ENCODE measurements around the gene SPDYE1.

Gene SPDYE1

DNA sequence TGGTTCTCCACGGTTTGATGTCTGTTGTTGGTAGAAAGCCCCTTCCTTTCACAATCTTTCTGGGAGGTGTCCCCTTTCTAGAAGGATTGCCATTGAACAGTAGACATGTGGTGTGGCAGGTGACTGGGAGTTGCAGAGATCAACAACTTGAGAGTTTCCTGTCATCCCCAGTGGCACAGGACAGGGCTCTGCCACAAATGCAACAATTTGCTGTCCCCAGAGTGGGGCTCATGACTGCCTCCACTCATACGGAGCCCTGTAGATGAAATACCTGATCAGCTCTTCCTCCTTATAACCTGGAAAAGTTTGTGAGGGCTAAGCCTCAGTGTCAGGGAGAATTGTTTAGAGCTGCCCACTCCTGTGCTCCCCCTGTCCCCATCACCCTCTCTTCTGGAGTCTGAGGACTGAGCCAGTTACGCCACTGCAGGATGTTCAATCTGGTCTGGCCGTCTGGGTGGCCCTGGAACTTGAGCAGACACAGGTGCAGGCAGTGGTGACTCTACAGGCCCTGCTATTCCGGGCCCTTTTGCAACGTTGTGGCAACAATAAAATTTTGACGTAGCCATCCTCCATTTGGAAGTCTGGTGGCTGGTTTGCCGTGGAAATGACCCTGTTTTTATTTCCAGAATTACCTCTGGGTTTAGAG lies 53.3 kb downstream of the SPDYE1 start:
- Histone ChIP-seq H3K4me3 (ENCODE audit: low read length in 2 of 2) (no peak overlapping the region), H4K8ac (ENCODE audit: low read depth, low read length) (no peak overlapping the region), H4K91ac (ENCODE audit: low read depth, low read length, poor library complexity) (no peak overlapping the region), H3K18ac (ENCODE audit: low read length) (no peak overlapping the region), H3K9ac (ENCODE audit: low read depth, low read length, poor library complexity) (no peak overlapping the region), H3K14ac (ENCODE audit: low read length) (no peak overlapping the region), H2AK5ac (ENCODE audit: low read depth, low read length) (no peak overlapping the region), H2BK12ac (ENCODE audit: low read length) (no peak overlapping the region), H3K4ac (ENCODE audit: low read length) (no peak overlapping the region), H2BK120ac (ENCODE audit: low read depth, low read length) (no peak overlapping the region), H3K23ac (ENCODE audit: low read depth, low read length, poor library complexity) (no peak overlapping the region), H2AFZ (ENCODE audit: low read length) (no peak overlapping the region), H2BK5ac (ENCODE audit: low read length) (no peak overlapping the region), H3K36me3 (replicated peaks in 1 of 2; ENCODE audit: control insufficient read depth in 2 of 2, insufficient read depth in 2 of 2, low read length in 2 of 2) (peaks cover 28 to 83% of the 10 kb centered on the region in 2 donors), H3K27me3 (ENCODE audit: control insufficient read depth in 3 of 3, insufficient read depth in 3 of 3, low read depth in 1 of 3, low read length in 3 of 3) (no peaks in the 10 kb centered on the region), H3K9me3 (replicated peaks in 1 of 2; ENCODE audit: control insufficient read depth in 2 of 2, insufficient read depth in 1 of 2, low read depth in 1 of 2, low read length in 2 of 2) (no peaks in the 10 kb centered on the region), H3K4me1 (ENCODE audit: control insufficient read depth in 2 of 2, insufficient read depth in 1 of 2, low read depth in 1 of 2, low read length in 2 of 2) (no peaks in the 10 kb centered on the region), H3K27ac (replicated peaks; ENCODE audit: low read length) (no peak overlapping the region), H3K79me1 (ENCODE audit: low read depth, low read length) (peaks cover 8% of the 10 kb centered on the region), H3K4me2 (ENCODE audit: insufficient read depth, low read length, poor library complexity, severe bottlenecking) (no peak overlapping the region), H2BK15ac (ENCODE audit: low read length) (no peak overlapping the region)
- DNase-seq (ENCODE audit: low spot score) = no peak
- WGBS, 2 donors (ENCODE audit: extremely low coverage in 2 of 2, insufficient read length in 2 of 2, insufficient replicate concordance in 1 of 2) = no CpG with 5 or more reads among the region's 8 CpGs

DNA sequence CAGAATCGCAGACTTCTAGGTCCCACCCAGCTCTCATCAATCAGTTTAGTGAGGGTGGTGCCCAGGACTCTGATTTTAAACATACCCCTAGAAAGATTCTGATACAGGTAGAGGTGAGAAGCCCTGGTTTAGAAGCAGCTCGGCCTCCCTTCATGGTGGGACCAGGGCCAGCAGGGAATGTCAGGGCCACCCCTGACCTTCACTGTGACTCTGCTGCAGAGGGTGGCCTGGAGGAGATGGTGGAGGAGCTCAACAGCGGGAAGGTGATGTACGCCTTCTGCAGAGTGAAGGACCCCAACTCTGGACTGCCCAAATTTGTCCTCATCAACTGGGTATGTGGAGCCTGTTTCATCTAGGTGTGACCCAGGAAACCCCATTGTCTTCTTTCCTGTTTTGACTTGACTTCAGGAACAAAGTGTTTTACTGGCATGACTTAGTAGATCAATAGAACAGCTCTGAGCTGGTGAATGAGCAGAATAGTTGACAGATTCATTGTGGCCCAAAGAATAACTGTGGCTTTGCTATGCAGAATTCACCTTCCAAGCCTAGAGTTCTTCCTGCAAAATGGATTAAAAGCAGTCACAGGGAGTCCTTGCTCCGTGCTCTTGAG lies 54.0 kb downstream of the SPDYE1 start:
- H2AFZ ChIP-seq (ENCODE audit: low read length) = no peak overlapping the region
- H2BK5ac ChIP-seq (ENCODE audit: low read length) = no peak overlapping the region
- no peak overlapping the region for H2BK12ac ChIP-seq (ENCODE audit: low read length)
- H3K79me1 ChIP-seq (ENCODE audit: low read depth, low read length) = peaks cover 3% of the 10 kb centered on the region
- no peak overlapping the region for H3K4me3 ChIP-seq (ENCODE audit: low read length in 2 of 2)
- no peak overlapping the region for H3K4me2 ChIP-seq (ENCODE audit: insufficient read depth, low read length, poor library complexity, severe bottlenecking)
- no peak overlapping the region for H2BK120ac ChIP-seq (ENCODE audit: low read depth, low read length)
- DNase-seq (ENCODE audit: low spot score) = no peak
- H3K18ac ChIP-seq (ENCODE audit: low read length) = no peak overlapping the region
- H3K36me3 ChIP-seq (replicated peaks in 1 of 2; ENCODE audit: control insufficient read depth in 2 of 2, insufficient read depth in 2 of 2, low read length in 2 of 2) = peaks cover 28 to 83% of the 10 kb centered on the region in 2 donors
- H2BK15ac ChIP-seq (ENCODE audit: low read length) = no peak overlapping the region
- no peak overlapping the region for H4K8ac ChIP-seq (ENCODE audit: low read depth, low read length)
- no peak overlapping the region for H2AK5ac ChIP-seq (ENCODE audit: low read depth, low read length)
- no peak overlapping the region for H3K23ac ChIP-seq (ENCODE audit: low read depth, low read length, poor library complexity)
- no peak overlapping the region for H4K91ac ChIP-seq (ENCODE audit: low read depth, low read length, poor library complexity)
- H3K4ac ChIP-seq (ENCODE audit: low read length) = no peak overlapping the region
- H3K4me1 ChIP-seq (ENCODE audit: control insufficient read depth in 2 of 2, insufficient read depth in 1 of 2, low read depth in 1 of 2, low read length in 2 of 2) = no peaks in the 10 kb centered on the region
- H3K27me3 ChIP-seq (ENCODE audit: control insufficient read depth in 3 of 3, insufficient read depth in 3 of 3, low read depth in 1 of 3, low read length in 3 of 3) = no peaks in the 10 kb centered on the region
- no peak overlapping the region for H3K9ac ChIP-seq (ENCODE audit: low read depth, low read length, poor library complexity)
- WGBS, 2 donors (ENCODE audit: extremely low coverage in 2 of 2, insufficient read length in 2 of 2, insufficient replicate concordance in 1 of 2) = no CpG with 5 or more reads among the region's 5 CpGs
- H3K27ac ChIP-seq (replicated peaks; ENCODE audit: low read length) = no peak overlapping the region
- no peaks in the 10 kb centered on the region for H3K9me3 ChIP-seq (replicated peaks in 1 of 2; ENCODE audit: control insufficient read depth in 2 of 2, insufficient read depth in 1 of 2, low read depth in 1 of 2, low read length in 2 of 2)
- H3K14ac ChIP-seq (ENCODE audit: low read length) = no peak overlapping the region

DNA sequence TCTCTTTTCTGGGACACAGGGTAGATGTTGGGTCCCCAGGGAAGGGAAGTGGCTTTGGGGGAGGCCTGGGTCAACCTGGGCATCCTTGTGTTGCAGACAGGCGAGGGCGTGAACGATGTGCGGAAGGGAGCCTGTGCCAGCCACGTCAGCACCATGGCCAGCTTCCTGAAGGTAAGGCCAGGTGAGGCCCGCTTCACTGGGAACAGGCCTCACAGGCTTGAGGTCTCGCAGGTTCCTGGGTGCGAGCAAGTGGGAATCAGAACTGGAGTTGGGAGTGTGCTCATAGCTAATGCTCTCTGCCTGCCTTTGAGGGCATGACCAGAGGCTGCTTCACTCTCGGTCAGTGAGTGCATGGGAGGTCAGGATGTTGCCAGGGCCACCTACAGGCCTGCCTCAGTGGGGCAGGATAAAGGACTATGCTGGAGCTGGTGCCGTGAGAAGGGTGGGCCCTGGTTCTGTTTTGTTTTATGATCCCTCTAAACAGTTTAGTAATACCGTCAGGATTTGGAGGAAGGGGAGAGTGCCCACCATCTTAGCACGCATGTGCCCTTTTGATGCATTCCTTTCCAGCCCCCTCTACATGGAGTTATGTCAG lies 55.2 kb downstream of the SPDYE1 start:
- Histone ChIP-seq H3K36me3 (replicated peaks in 1 of 2; ENCODE audit: control insufficient read depth in 2 of 2, insufficient read depth in 2 of 2, low read length in 2 of 2) (peaks cover 38 to 86% of the 10 kb centered on the region in 2 donors), H4K91ac (ENCODE audit: low read depth, low read length, poor library complexity) (no peak overlapping the region), H3K23ac (ENCODE audit: low read depth, low read length, poor library complexity) (peak overlapping the region; percentile 40), H2BK120ac (ENCODE audit: low read depth, low read length) (no peak overlapping the region), H3K27me3 (ENCODE audit: control insufficient read depth in 3 of 3, insufficient read depth in 3 of 3, low read depth in 1 of 3, low read length in 3 of 3) (no peaks in the 10 kb centered on the region), H2AFZ (ENCODE audit: low read length) (no peak overlapping the region), H3K4me3 (ENCODE audit: low read length in 2 of 2) (no peak overlapping the region), H3K18ac (ENCODE audit: low read length) (no peak overlapping the region), H3K9ac (ENCODE audit: low read depth, low read length, poor library complexity) (no peak overlapping the region), H2AK5ac (ENCODE audit: low read depth, low read length) (no peak overlapping the region), H2BK5ac (ENCODE audit: low read length) (no peak overlapping the region), H4K8ac (ENCODE audit: low read depth, low read length) (no peak overlapping the region), H3K14ac (ENCODE audit: low read length) (no peak overlapping the region), H3K9me3 (replicated peaks in 1 of 2; ENCODE audit: control insufficient read depth in 2 of 2, insufficient read depth in 1 of 2, low read depth in 1 of 2, low read length in 2 of 2) (no peaks in the 10 kb centered on the region), H3K4ac (ENCODE audit: low read length) (no peak overlapping the region), H2BK15ac (ENCODE audit: low read length) (no peak overlapping the region), H3K79me1 (ENCODE audit: low read depth, low read length) (peaks cover 4% of the 10 kb centered on the region), H3K27ac (replicated peaks; ENCODE audit: low read length) (no peak overlapping the region), H3K4me2 (ENCODE audit: insufficient read depth, low read length, poor library complexity, severe bottlenecking) (no peak overlapping the region), H2BK12ac (ENCODE audit: low read length) (no peak overlapping the region), H3K4me1 (ENCODE audit: control insufficient read depth in 2 of 2, insufficient read depth in 1 of 2, low read depth in 1 of 2, low read length in 2 of 2) (no peaks in the 10 kb centered on the region)
- no peak for DNase-seq (ENCODE audit: low spot score)
- no CpG with 5 or more reads among the region's 12 CpGs for WGBS, 2 donors (ENCODE audit: extremely low coverage in 2 of 2, insufficient read length in 2 of 2, insufficient replicate concordance in 1 of 2)

- Histone ChIP-seq H3K4ac (ENCODE audit: low read length) (no peak overlapping the region), H3K9me3 (replicated peaks in 1 of 2; ENCODE audit: control insufficient read depth in 2 of 2, insufficient read depth in 1 of 2, low read depth in 1 of 2, low read length in 2 of 2) (no peaks in the 10 kb centered on the region), H4K8ac (ENCODE audit: low read depth, low read length) (no peak overlapping the region), H3K36me3 (replicated peaks in 1 of 2; ENCODE audit: control insufficient read depth in 2 of 2, insufficient read depth in 2 of 2, low read length in 2 of 2) (peaks cover 49 to 94% of the 10 kb centered on the region in 2 donors), H2AFZ (ENCODE audit: low read length) (no peak overlapping the region), H3K9ac (ENCODE audit: low read depth, low read length, poor library complexity) (no peak overlapping the region), H3K18ac (ENCODE audit: low read length) (no peak overlapping the region), H2BK15ac (ENCODE audit: low read length) (no peak overlapping the region), H3K4me1 (ENCODE audit: control insufficient read depth in 2 of 2, insufficient read depth in 1 of 2, low read depth in 1 of 2, low read length in 2 of 2) (no peaks in the 10 kb centered on the region), H3K79me1 (ENCODE audit: low read depth, low read length) (peaks cover 4% of the 10 kb centered on the region), H4K91ac (ENCODE audit: low read depth, low read length, poor library complexity) (no peak overlapping the region), H2AK5ac (ENCODE audit: low read depth, low read length) (no peak overlapping the region), H3K23ac (ENCODE audit: low read depth, low read length, poor library complexity) (no peak overlapping the region), H2BK120ac (ENCODE audit: low read depth, low read length) (no peak overlapping the region), H3K27ac (replicated peaks; ENCODE audit: low read length) (no peak overlapping the region), H3K4me3 (ENCODE audit: low read length in 2 of 2) (peak overlapping the region in 1 of 2 donors; percentile 50), H2BK5ac (ENCODE audit: low read length) (no peak overlapping the region), H3K27me3 (ENCODE audit: control insufficient read depth in 3 of 3, insufficient read depth in 3 of 3, low read depth in 1 of 3, low read length in 3 of 3) (no peaks in the 10 kb centered on the region), H3K4me2 (ENCODE audit: insufficient read depth, low read length, poor library complexity, severe bottlenecking) (no peak overlapping the region), H3K14ac (ENCODE audit: low read length) (no peak overlapping the region), H2BK12ac (ENCODE audit: low read length) (no peak overlapping the region)
- WGBS, 2 donors (ENCODE audit: extremely low coverage in 2 of 2, insufficient read length in 2 of 2, insufficient replicate concordance in 1 of 2) = no CpG with 5 or more reads among the region's 7 CpGs
- no peak for DNase-seq (ENCODE audit: low spot score)
Observed at GRCh38 chr7:44056681-44057080, 59.0 kb downstream of the SPDYE1 start.
